Measurements from ENCODE around the gene NELFE. TPM values are rescaled to one million over a fixed set of nuclear protein-coding genes. Genes with fewer than 3 reads are reported as not detected.
"Not testable (repeated sequence)": the region's sequence is repeated elsewhere in the genome, so short reads cannot be mapped to it uniquely, and the experiment has no call there.

Gene NELFE
- total RNA-seq, 2 experiments from 2014 or later = 76.1 to 94.8 TPM

DNA sequence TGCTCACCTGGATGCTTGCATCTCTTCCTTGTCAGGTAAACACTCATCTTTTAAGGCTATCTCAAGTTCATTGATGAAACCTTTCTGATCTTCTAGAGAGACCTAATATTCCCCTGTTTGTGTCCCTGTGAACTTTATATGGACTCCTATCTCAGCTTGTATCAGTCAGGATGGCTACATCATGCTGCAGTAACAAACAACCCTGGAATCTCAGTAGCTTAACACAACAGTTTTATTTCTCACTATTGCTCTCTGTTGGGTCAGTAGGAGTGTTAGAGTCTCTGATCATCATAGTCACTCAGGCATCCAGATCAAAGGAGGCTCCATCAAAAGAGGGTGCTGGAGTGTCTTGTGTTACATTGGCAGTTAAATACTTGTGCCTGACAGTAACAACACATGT lies 43.4 kb downstream of the NELFE start:
- Histone ChIP-seq H3K4me2 (ENCODE audit: low read length) (no peak overlapping the region), H3K27ac (ENCODE audit: low read depth, low read length, poor library complexity, severe bottlenecking) (no peak overlapping the region), H4K20me1 (ENCODE audit: insufficient read depth, low read length) (no peaks in the 10 kb centered on the region), H3K79me2 (ENCODE audit: insufficient read depth, low read depth, low read length) (no peaks in the 10 kb centered on the region), H2AFZ (ENCODE audit: low read length) (no peak overlapping the region), H3K4me1 (ENCODE audit: insufficient read depth, low read length, poor library complexity, severe bottlenecking) (no peaks in the 10 kb centered on the region), H3K9me3 (ENCODE audit: low read length) (no peaks in the 10 kb centered on the region), H3K4me3 (ENCODE audit: low read depth, low read length, poor library complexity, severe bottlenecking) (no peak overlapping the region), H3K36me3 (ENCODE audit: insufficient read depth, low read length) (no peaks in the 10 kb centered on the region), H3K9me2 (ENCODE audit: insufficient read depth, low read length) (no peaks in the 10 kb centered on the region)
- DNase-seq (ENCODE audit: low spot score) = no peak
- ChIA-PET CTCF (ENCODE audit: unreplicated experiment) (no interaction called here), POLR2A (no interaction called here)
- no TSS peak for BruUV-seq (replicated peaks)
- intact Hi-C loops (cut with micrococcal nuclease; ENCODE audit: unreplicated experiment) = no loop called here
- TF ChIP-seq CTCF (conservative IDR thresholded peaks at IDR 0.05; ENCODE audit: low read length) (no peak), EZH2phosphoT487 (IDR thresholded peaks at IDR 0.05; ENCODE audit: borderline replicate concordance, low read depth, low read length) (no peak)

DNA sequence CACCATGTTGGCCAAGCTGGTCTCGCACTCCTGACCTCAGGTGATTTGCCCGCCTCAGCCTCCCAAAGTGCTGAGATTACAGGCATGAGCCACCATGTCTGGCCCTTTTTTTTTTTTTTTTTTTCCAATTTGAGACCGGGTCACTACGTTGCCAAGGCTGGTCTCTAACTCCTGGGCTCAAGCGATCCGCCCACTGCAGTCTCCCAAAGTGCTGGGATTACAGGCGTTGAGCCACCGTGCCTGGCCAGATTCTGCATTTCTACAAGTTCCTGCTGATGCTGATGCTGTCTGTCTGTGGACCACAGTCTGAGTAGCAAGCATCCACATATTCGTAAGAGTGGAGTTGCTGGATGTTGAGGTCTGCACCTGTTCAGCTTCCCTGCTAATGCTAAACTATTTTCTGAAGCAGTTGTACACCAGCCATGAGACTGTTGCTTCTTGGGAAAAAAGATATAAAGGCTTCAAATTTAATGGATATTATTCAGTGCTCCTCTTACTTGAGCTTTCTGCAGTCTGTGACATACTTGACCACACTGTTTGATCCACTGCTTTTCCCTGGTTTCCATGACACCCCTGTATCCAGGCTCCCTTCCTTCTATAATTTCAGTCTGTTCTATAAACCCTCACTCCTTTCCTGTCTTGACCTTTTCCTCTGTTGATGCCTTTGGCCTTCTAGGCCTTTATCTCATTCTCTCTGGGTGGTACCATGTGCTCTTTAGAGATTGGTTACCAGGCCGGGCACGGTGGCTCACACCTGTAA lies 46.8 kb downstream of the NELFE start:
- Histone ChIP-seq H3K36me3 (ENCODE audit: insufficient read depth, low read length) (no peaks in the 10 kb centered on the region), H3K4me3 (ENCODE audit: low read depth, low read length, poor library complexity, severe bottlenecking) (no peak overlapping the region), H3K4me1 (ENCODE audit: insufficient read depth, low read length, poor library complexity, severe bottlenecking) (peaks cover 4% of the 10 kb centered on the region), H3K4me2 (ENCODE audit: low read length) (no peak overlapping the region), H4K20me1 (ENCODE audit: insufficient read depth, low read length) (no peaks in the 10 kb centered on the region), H3K9me3 (ENCODE audit: low read length) (no peaks in the 10 kb centered on the region), H2AFZ (ENCODE audit: low read length) (no peak overlapping the region), H3K79me2 (ENCODE audit: insufficient read depth, low read depth, low read length) (no peaks in the 10 kb centered on the region), H3K9me2 (ENCODE audit: insufficient read depth, low read length) (no peaks in the 10 kb centered on the region), H3K27ac (ENCODE audit: low read depth, low read length, poor library complexity, severe bottlenecking) (no peak overlapping the region)
- no peak for DNase-seq (ENCODE audit: low spot score)
- TF ChIP-seq CTCF (conservative IDR thresholded peaks at IDR 0.05; ENCODE audit: low read length) (no peak), EZH2phosphoT487 (IDR thresholded peaks at IDR 0.05; ENCODE audit: borderline replicate concordance, low read depth, low read length) (no peak)
- no TSS peak for BruUV-seq (replicated peaks)
- ChIA-PET CTCF (ENCODE audit: unreplicated experiment) (no interaction called here), POLR2A (no interaction called here)
- intact Hi-C loops (cut with micrococcal nuclease; ENCODE audit: unreplicated experiment) = no loop called here

- H3K36me3 ChIP-seq (ENCODE audit: insufficient read depth, low read length); H3K4me1 ChIP-seq (ENCODE audit: insufficient read depth, low read length, poor library complexity, severe bottlenecking); BruUV-seq (replicated peaks); DNase-seq (ENCODE audit: low spot score); H2AFZ ChIP-seq (ENCODE audit: low read length); H3K9me2 ChIP-seq (ENCODE audit: insufficient read depth, low read length); H3K79me2 ChIP-seq (ENCODE audit: insufficient read depth, low read depth, low read length); CTCF ChIA-PET (ENCODE audit: unreplicated experiment); intact Hi-C loops (cut with micrococcal nuclease; ENCODE audit: unreplicated experiment); H3K9me3 ChIP-seq (ENCODE audit: low read length); H3K4me2 ChIP-seq (ENCODE audit: low read length); H3K4me3 ChIP-seq (ENCODE audit: low read depth, low read length, poor library complexity, severe bottlenecking); H3K27ac ChIP-seq (ENCODE audit: low read depth, low read length, poor library complexity, severe bottlenecking); H4K20me1 ChIP-seq (ENCODE audit: insufficient read depth, low read length): not testable (repeated sequence)
- POLR2A ChIA-PET = interaction anchor here (0.6 to 1.0 kb wide), 3 partner anchors 10 to 65 kb away, joined by 3 to 9 read pairs (median 4); no protein-coding TSS in a partner anchor
Measured at GRCh38 chr6:31909298-31909697, 49.5 kb downstream of the NELFE start.
